Glomerular visceral epithelial cell (primary cell): ENCODE data around the gene MOK.
"Not testable (repeated sequence)": the region's sequence is repeated elsewhere in the genome, so short reads cannot be mapped to it uniquely, and the experiment has no call there.

Experiments used
- DNase-seq: peaks from one replicate; pipeline ENCODE4 v3.0.0-alpha.2; 2016; ENCODE audit errors: extremely low spot score

The MOK gene

GRCh38 chr14:102321456-102322422, 16.8 kb upstream of the MOK start:
- no peak for DNase-seq

DNA sequence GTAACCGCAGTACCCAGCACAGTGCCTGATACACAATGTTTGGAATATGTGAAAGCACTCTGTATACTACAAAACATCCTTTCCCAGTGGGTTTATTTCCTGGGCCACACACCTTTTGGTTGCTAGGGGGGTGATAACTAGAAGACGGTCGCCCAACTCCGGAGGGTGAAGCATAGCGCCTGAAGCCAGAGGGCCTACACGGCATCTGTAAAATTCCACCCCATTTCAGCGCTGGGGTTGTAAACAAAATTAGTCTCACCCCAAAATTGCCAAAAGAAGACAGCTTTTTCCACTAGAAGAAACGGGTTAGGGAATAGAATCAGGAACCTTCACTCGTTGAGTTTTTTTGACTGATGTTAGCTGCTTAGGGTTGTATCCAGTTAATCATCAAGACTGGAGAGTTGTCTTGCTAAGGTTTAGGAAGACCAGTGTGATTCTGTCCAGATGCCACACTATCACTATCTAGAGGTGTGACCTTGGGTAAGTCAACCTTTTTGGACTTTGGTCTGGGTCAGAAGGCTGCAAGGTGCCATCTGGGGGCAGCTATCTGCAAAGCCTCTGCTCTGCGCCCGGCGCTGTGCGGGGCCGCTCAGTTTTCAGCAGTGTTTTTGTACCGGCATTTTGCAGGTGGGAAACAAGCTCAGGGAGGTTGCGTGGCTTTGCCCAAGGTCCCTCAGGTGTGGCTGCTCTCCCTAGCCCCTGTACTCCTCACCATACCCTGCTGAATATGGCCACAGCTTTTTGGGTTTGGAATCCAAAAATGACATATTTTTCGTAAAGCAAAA, 15.9 kb upstream of the MOK start:
- no peak for DNase-seq

- peak; percentile 44 for DNase-seq
Observed at GRCh38 chr14:102320033-102320660, 15.2 kb upstream of the MOK start.

GRCh38 chr14:102319351-102320032, 14.5 kb upstream of the MOK start, which contains the start of gene ZNF839:
TSS of gene ZNF839 (plus strand) at chr14:102319746. CDS start at chr14:102319766, 20 bp downstream.
- DNase-seq = peak; percentile 90

DNA sequence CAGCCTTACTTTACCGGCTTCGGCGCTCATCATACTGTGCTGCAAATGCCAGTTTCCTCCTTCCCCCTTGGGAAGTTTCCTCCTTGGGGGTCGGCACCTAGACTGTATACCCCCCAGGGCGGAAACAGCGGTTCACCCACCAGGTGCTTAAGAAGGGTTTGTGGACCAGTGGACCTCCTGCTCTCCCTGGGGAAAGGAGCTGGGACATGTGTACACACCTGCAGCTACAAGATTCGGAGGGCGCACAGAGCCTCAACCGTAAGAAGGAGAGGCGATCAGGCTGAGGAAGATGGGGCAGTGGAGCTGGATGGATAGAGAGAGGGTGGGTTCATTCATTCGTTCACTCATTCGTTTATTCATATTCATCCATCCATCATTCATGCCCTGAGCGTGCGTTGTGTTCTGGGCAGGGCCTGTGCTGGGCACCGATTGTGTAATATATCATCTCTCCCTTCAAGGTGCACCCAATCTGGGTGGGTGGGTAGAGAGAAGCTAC, 13.9 kb upstream of the MOK start:
- no peak for DNase-seq

GRCh38 chr14:102317564-102318248, 12.7 kb upstream of the MOK start:
- no peak for DNase-seq

- DNase-seq = peak; percentile 94
Observed at GRCh38 chr14:102316743-102317563, 12.0 kb upstream of the MOK start.

DNA sequence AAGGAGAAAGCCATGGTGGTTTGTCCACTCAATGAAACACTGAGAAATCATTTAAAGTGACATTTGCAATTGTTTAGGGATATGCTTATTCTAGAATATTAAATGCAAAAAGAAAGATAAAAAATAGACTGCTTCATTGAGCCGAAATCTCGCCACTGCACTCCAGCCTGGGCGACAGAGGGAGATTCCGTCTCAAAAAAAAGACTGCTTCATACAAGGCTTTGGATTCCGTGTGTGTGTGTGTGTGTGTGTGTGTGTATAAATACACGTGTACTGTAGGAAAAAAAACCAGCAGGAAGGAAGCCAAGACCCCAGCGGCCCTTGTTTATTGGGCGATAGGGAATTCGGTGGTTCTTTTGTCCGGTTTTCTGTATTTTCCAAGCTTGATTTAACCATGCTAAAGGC, 11.4 kb upstream of the MOK start:
- no peak for DNase-seq

DNA sequence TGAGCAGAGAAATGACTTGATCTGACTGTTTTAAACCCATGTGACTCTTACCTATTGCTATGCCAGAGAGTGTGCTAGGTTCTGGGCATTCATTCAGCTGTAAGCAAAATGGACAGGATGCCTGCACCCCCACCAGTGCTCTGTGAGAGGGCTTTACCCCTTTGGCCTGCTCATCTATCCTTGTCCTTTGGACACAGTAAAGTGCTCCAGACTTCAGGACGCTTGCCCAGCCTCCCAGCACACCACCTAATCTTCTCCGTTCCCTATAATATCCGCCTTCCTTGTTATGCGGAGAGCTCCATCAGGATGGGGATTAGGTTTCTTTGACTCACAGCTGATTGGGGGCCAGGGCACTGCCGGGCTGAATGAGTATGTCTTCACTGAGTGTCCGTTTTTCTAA, 10.2 kb upstream of the MOK start:
- DNase-seq = no peak

GRCh38 chr14:102314242-102315011, 9.5 kb upstream of the MOK start:
- peak; percentile 85 for DNase-seq

DNA sequence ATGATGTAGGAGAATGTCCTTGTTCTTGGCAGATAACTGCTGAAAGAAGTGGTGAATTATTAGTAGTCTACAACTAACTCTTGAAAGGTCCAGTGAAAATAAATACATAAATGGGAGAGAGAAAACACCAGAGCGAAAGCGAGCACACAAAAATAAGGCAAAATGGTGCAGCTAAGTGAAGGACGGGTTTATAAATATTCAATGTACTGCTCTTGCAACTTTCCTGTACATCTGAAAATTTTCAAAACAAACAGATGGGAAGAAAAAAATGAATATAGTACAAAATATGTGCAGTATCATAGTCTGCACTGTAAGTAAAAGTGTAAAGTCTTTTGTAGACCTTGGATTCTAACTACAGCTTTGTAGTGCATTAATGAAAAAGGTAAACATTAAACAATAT, 1.3 kb downstream of the MOK start:
- no peak for DNase-seq

- DNase-seq = not testable (repeated sequence)
Observed at GRCh38 chr14:102298303-102299070, 6.5 kb downstream of the MOK start.

- DNase-seq = no peak
Observed at GRCh38 chr14:102297436-102298170, 7.4 kb downstream of the MOK start.

- DNase-seq = no peak
Observed at GRCh38 chr14:102295270-102295669, 9.7 kb downstream of the MOK start.

DNA sequence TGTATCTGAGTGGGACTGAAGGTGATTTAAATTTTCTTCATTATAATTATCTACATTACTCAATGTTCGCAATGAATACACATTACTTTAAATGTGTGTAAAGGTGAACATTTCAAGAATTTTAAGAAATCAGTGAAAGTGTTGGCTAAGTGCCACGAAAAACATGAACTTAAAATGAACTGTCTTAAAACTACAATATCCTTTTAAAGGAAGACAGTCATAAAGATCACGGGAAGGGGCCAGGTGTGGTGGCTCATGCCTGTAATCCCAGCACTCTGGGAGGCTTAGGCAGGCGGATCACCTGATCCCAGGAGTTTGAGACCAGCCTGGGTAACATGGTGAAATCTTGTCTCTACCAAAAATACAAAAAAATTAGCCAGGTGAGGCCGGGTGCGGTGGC, 11.2 kb downstream of the MOK start:
- DNase-seq = peak; percentile 57

DNA sequence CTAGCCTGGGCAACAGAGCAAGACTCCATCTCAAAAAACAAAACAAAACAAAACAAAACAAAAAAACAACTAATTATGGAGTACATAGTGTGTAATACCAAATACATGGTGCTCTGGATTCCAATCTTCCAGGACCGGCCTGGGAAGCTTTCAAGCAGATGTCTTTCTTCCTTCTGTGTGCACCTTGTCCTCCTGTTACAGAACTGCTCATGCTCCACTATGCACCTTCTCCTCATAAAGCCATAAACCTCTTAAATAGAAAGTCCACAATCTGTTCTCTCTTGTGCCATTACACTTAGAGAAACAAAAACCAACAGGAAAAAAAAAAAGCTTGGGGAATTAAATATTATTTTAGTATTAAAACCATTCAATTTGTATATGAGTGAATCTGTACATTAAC, 12.5 kb downstream of the MOK start:
- DNase-seq = no peak

GRCh38 chr14:102288139-102288538, 16.8 kb downstream of the MOK start:
- no peak for DNase-seq

DNA sequence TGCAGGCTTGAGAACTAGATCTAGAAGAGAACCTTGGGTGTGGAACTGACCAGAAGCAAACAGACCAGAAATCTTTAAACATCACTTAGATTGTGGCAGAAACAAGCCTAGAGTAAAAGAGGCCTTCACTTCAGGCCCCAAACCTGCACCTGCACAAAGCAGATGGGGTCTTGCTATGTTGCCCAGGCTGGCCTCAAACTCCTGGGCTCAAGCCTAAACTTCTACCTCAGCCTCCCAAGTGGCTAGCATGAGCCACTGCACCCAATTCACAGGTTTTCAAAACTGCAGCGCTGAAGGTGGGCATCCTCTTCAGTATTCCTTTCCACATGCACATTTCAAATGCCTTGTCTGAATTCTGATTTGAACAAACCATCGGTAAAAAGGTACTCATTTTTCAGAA, 19.9 kb downstream of the MOK start:
- DNase-seq = no peak
